Astrocyte (in vitro differentiated cells and primary cell): ENCODE data around the gene KIAA1549. TPM values are rescaled to one million over a fixed set of nuclear protein-coding genes. Genes with fewer than 3 reads are reported as not detected.

Source experiments
- DNase-seq: peaks from one replicate; pipeline ENCODE4 v3.0.0-alpha.2; 2010; ENCODE audit warnings: low read depth
- FAIRE-seq: peaks from 2 replicates; lab custom pipeline; 2011; peaks lifted over from hg19 to GRCh38; lab: Jason Lieb, UNC
- H2AFZ ChIP-seq: 2 replicates; pipeline ENCODE4 v1.6.0; 2012; ENCODE audit warnings: low read depth, low read length, inconsistent platforms
- H3K27ac ChIP-seq: 2 replicates; pipeline ENCODE4 v1.5.1; 2011; ENCODE audit warnings: low read depth, low read length, inconsistent platforms
- H3K27me3 ChIP-seq: 2 replicates; pipeline ENCODE4 v1.6.0; 2011; ENCODE audit warnings: low read length, inconsistent platforms; ENCODE audit not compliant: insufficient read depth
- H3K36me3 ChIP-seq: 2 replicates; pipeline ENCODE4 v1.5.1; 2011; ENCODE audit warnings: low read length, inconsistent platforms; ENCODE audit not compliant: insufficient read depth
- H3K4me1 ChIP-seq: 2 replicates; pipeline ENCODE4 v1.5.1; 2011; ENCODE audit warnings: low read length, inconsistent platforms; ENCODE audit not compliant: insufficient read depth
- H3K4me2 ChIP-seq: 2 replicates; pipeline ENCODE4 v1.6.0; 2012; ENCODE audit warnings: low read length, inconsistent platforms
- H3K4me3 ChIP-seq: 2 replicates; pipeline ENCODE4 v1.5.1; 2011; ENCODE audit warnings: low read depth, mild to moderate bottlenecking, low read length, inconsistent platforms; ENCODE audit not compliant: insufficient read depth
- H3K79me2 ChIP-seq: 2 replicates; pipeline ENCODE4 v1.6.0; 2012; ENCODE audit warnings: mild to moderate bottlenecking, low read length, inconsistent platforms; ENCODE audit not compliant: insufficient read depth
- H3K9ac ChIP-seq: 2 replicates; pipeline ENCODE4 v1.6.0; 2012; ENCODE audit warnings: mild to moderate bottlenecking, low read length, inconsistent platforms
- H3K9me3 ChIP-seq: 2 replicates; pipeline ENCODE4 v1.5.1; 2012; ENCODE audit warnings: low read depth, mild to moderate bottlenecking, low read length, inconsistent platforms; ENCODE audit not compliant: insufficient read depth
- H4K20me1 ChIP-seq: 2 replicates; pipeline ENCODE4 v1.6.0; 2012; ENCODE audit warnings: low read length, inconsistent platforms; ENCODE audit not compliant: insufficient read depth
- H3K27ac Mint-ChIP-seq: one replicate; pipeline ENCODE4 v1.8.0; 2021; ENCODE audit warnings: mild to moderate bottlenecking, mixed read lengths; ENCODE audit not compliant: unreplicated experiment
- H3K27me3 Mint-ChIP-seq: one replicate; pipeline ENCODE4 v1.8.0; 2021; ENCODE audit warnings: low read depth, mixed read lengths; ENCODE audit not compliant: unreplicated experiment
- H3K36me3 Mint-ChIP-seq: one replicate; pipeline ENCODE4 v1.8.0; 2021; ENCODE audit warnings: low read depth, mixed read lengths; ENCODE audit not compliant: unreplicated experiment
- H3K4me1 Mint-ChIP-seq: one replicate; pipeline ENCODE4 v1.8.0; 2021; ENCODE audit warnings: low read depth, mixed read lengths; ENCODE audit not compliant: unreplicated experiment
- H3K4me3 Mint-ChIP-seq: one replicate; pipeline ENCODE4 v1.8.0; 2021; ENCODE audit warnings: mild to moderate bottlenecking, moderate library complexity, mixed read lengths; ENCODE audit not compliant: unreplicated experiment
- H3K9me3 Mint-ChIP-seq: one replicate; pipeline ENCODE4 v1.8.0; 2021; ENCODE audit warnings: mild to moderate bottlenecking, mixed read lengths; ENCODE audit not compliant: unreplicated experiment
- EZH2 ChIP-seq: IDR thresholded peaks from 2 replicates; pipeline ENCODE4 v1.6.1; 2012; ENCODE audit warnings: mild to moderate bottlenecking, low read length, inconsistent platforms; ENCODE audit not compliant: insufficient read depth
- total RNA-seq: library from RNA; stranded (reverse); gene quantifications from 2 replicates; pipeline ENCODE4 v1.2.1, GENCODE V29; 2021
- TF ChIP-seq, protein P1 (sequence below): IDR thresholded peaks from 2 replicates; pipeline ENCODE4 v1.5.1; 2011; ENCODE audit warnings: low read depth, mild to moderate bottlenecking, inconsistent platforms, low read length, moderate library complexity; ENCODE audit not compliant: insufficient read depth

Gene KIAA1549
- total RNA-seq, 1 donor from 2014 or later = 10.3 TPM

GRCh38 chr7:138918176-138918575, 63.0 kb downstream of the KIAA1549 start:
- Histone ChIP-seq H3K36me3 (no peaks in the 10 kb centered on the region), H3K9me3 (no peaks in the 10 kb centered on the region), H3K27ac (no peak overlapping the region), H3K4me2 (no peak overlapping the region), H3K4me1 (peaks cover 12% of the 10 kb centered on the region), H3K79me2 (no peaks in the 10 kb centered on the region), H3K4me3 (no peak overlapping the region), H3K27me3 (no peaks in the 10 kb centered on the region), H4K20me1 (no peaks in the 10 kb centered on the region), H2AFZ (no peak overlapping the region), H3K9ac (no peak overlapping the region)
- peaks cover 6% of the 10 kb centered on the region for H3K4me1 Mint-ChIP-seq
- H3K36me3 Mint-ChIP-seq = peaks cover 28% of the 10 kb centered on the region
- DNase-seq (no peak), FAIRE-seq (no peak)
- H3K9me3 Mint-ChIP-seq = peaks cover 8% of the 10 kb centered on the region
- peaks cover 3% of the 10 kb centered on the region for H3K27me3 Mint-ChIP-seq
- no peak overlapping the region for H3K4me3 Mint-ChIP-seq
- no peak overlapping the region for H3K27ac Mint-ChIP-seq
- TF ChIP-seq, protein P1, sequence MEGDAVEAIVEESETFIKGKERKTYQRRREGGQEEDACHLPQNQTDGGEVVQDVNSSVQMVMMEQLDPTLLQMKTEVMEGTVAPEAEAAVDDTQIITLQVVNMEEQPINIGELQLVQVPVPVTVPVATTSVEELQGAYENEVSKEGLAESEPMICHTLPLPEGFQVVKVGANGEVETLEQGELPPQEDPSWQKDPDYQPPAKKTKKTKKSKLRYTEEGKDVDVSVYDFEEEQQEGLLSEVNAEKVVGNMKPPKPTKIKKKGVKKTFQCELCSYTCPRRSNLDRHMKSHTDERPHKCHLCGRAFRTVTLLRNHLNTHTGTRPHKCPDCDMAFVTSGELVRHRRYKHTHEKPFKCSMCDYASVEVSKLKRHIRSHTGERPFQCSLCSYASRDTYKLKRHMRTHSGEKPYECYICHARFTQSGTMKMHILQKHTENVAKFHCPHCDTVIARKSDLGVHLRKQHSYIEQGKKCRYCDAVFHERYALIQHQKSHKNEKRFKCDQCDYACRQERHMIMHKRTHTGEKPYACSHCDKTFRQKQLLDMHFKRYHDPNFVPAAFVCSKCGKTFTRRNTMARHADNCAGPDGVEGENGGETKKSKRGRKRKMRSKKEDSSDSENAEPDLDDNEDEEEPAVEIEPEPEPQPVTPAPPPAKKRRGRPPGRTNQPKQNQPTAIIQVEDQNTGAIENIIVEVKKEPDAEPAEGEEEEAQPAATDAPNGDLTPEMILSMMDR = no peak
- no peak for TF ChIP-seq EZH2

GRCh38 chr7:138917771-138918170, 63.4 kb downstream of the KIAA1549 start:
- TF ChIP-seq EZH2 = no peak
- TF ChIP-seq, protein P1 = no peak
- Histone ChIP-seq H3K79me2 (no peaks in the 10 kb centered on the region), H3K4me1 (peaks cover 12% of the 10 kb centered on the region), H2AFZ (no peak overlapping the region), H3K27me3 (no peaks in the 10 kb centered on the region), H3K9ac (no peak overlapping the region), H3K27ac (no peak overlapping the region), H3K9me3 (no peaks in the 10 kb centered on the region), H4K20me1 (no peaks in the 10 kb centered on the region), H3K4me2 (no peak overlapping the region), H3K4me3 (no peak overlapping the region), H3K36me3 (no peaks in the 10 kb centered on the region)
- H3K4me1 Mint-ChIP-seq = peaks cover 6% of the 10 kb centered on the region
- DNase-seq (peak; percentile 18), FAIRE-seq (no peak)
- H3K4me3 Mint-ChIP-seq = no peak overlapping the region
- H3K27me3 Mint-ChIP-seq = peaks cover 3% of the 10 kb centered on the region
- peaks cover 28% of the 10 kb centered on the region for H3K36me3 Mint-ChIP-seq
- peaks cover 8% of the 10 kb centered on the region for H3K9me3 Mint-ChIP-seq
- no peak overlapping the region for H3K27ac Mint-ChIP-seq

GRCh38 chr7:138916731-138917130, 64.5 kb downstream of the KIAA1549 start:
- Mint-ChIP-seq H3K27ac (no peak overlapping the region), H3K27me3 (peaks cover 3% of the 10 kb centered on the region), H3K4me1 (peaks cover 6% of the 10 kb centered on the region), H3K4me3 (no peak overlapping the region), H3K9me3 (peaks cover 8% of the 10 kb centered on the region), H3K36me3 (peaks cover 28% of the 10 kb centered on the region)
- Histone ChIP-seq H3K27ac (no peak overlapping the region), H3K36me3 (no peaks in the 10 kb centered on the region), H4K20me1 (no peaks in the 10 kb centered on the region), H2AFZ (no peak overlapping the region), H3K4me1 (peaks cover 12% of the 10 kb centered on the region), H3K79me2 (no peaks in the 10 kb centered on the region), H3K9ac (no peak overlapping the region), H3K27me3 (no peaks in the 10 kb centered on the region), H3K4me3 (no peak overlapping the region), H3K4me2 (no peak overlapping the region), H3K9me3 (no peaks in the 10 kb centered on the region)
- DNase-seq (no peak), FAIRE-seq (no peak)
- TF ChIP-seq, protein P1 = no peak
- no peak for TF ChIP-seq EZH2
